HCT116 (cell line): Measurements from ENCODE around the gene GARIN5B.

Experiments used
- CBX3 ChIP-seq: IDR thresholded peaks from 2 replicates; pipeline ENCODE4 v1.6.1; 2012; ENCODE audit warnings: low read depth
- CEBPB ChIP-seq: IDR thresholded peaks from 2 replicates; pipeline ENCODE4 v1.6.1; 2012; ENCODE audit warnings: low read depth
- CTCF ChIP-seq, 3 experiments: fragments of 200-600 bp in 1 of 3; sonication (generic) in 1 of 3; IDR thresholded peaks in 2 of 3; conservative IDR thresholded peaks in 1 of 3; 2 replicates each; pipeline ENCODE4 v1.5.1; 2012 to 2017; ENCODE audit warnings: low read depth in 2 of 3, low read length in 2 of 3, antibody characterized with exemption in 1 of 3, borderline replicate concordance in 1 of 3, control low read depth in 1 of 3, mild to moderate bottlenecking in 1 of 3, mixed read lengths in 1 of 3, mixed run types in 1 of 3, moderate library complexity in 1 of 3; ENCODE audit not compliant: insufficient read depth in 1 of 3
- EZH2 ChIP-seq: fragments of 200-600 bp; sonication (generic); IDR thresholded peaks from 2 replicates; pipeline ENCODE4 v1.6.1; 2017; ENCODE audit warnings: antibody characterized with exemption, mixed run types
- EZH2phosphoT487 ChIP-seq: fragments of 200-600 bp; IDR thresholded peaks from 2 replicates; pipeline ENCODE4 v1.6.1; 2018; ENCODE audit warnings: antibody characterized with exemption, borderline replicate concordance
- FOSL1 ChIP-seq: IDR thresholded peaks from 2 replicates; pipeline ENCODE4 v1.6.1; 2012; ENCODE audit warnings: low read depth
- JUND ChIP-seq: IDR thresholded peaks from 2 replicates; pipeline ENCODE4 v1.6.1; 2012
- MAX ChIP-seq: IDR thresholded peaks from 2 replicates; pipeline ENCODE4 v1.6.1; 2012
- POLR2A ChIP-seq: IDR thresholded peaks from 2 replicates; pipeline ENCODE4 v1.7.0; 2011; ENCODE audit warnings: borderline replicate concordance; ENCODE audit not compliant: insufficient read depth, insufficient read length; ENCODE audit errors: extremely low read depth
- POLR2AphosphoS5 ChIP-seq: IDR thresholded peaks from 2 replicates; pipeline ENCODE4 v1.6.1; 2011; ENCODE audit warnings: mild to moderate bottlenecking, low read depth, low read length, moderate library complexity
- SIN3A ChIP-seq: IDR thresholded peaks from 2 replicates; pipeline ENCODE4 v1.6.1; 2012; ENCODE audit warnings: low read depth
- SP1 ChIP-seq: IDR thresholded peaks from 2 replicates; pipeline ENCODE4 v1.6.1; 2012; ENCODE audit warnings: low read depth
- TF ChIP-seq, protein P1 (sequence below): IDR thresholded peaks from 2 replicates; pipeline ENCODE4 v1.6.1; 2012
- TF ChIP-seq, protein P2 (sequence below): IDR thresholded peaks from 2 replicates; pipeline ENCODE4 v1.6.1; 2012; ENCODE audit warnings: low read depth

- no peak for TF ChIP-seq EZH2phosphoT487
- no peak for TF ChIP-seq CTCF (IDR thresholded peaks at IDR 0.05 in 2 of 3, conservative IDR thresholded peaks at IDR 0.05 in 1 of 3; ENCODE audit: borderline replicate concordance in 1 of 3, insufficient read depth in 1 of 3, low read depth in 2 of 3, low read length in 2 of 3)
- TF ChIP-seq EZH2: no peak
- no peak for TF ChIP-seq JUND
- TF ChIP-seq POLR2AphosphoS5: no peak
- no peak for TF ChIP-seq POLR2A
- no peak for TF ChIP-seq MAX
- no peak for TF ChIP-seq CBX3
- TF ChIP-seq, protein P1, sequence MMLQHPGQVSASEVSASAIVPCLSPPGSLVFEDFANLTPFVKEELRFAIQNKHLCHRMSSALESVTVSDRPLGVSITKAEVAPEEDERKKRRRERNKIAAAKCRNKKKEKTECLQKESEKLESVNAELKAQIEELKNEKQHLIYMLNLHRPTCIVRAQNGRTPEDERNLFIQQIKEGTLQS: no peak
- TF ChIP-seq, protein P2, sequence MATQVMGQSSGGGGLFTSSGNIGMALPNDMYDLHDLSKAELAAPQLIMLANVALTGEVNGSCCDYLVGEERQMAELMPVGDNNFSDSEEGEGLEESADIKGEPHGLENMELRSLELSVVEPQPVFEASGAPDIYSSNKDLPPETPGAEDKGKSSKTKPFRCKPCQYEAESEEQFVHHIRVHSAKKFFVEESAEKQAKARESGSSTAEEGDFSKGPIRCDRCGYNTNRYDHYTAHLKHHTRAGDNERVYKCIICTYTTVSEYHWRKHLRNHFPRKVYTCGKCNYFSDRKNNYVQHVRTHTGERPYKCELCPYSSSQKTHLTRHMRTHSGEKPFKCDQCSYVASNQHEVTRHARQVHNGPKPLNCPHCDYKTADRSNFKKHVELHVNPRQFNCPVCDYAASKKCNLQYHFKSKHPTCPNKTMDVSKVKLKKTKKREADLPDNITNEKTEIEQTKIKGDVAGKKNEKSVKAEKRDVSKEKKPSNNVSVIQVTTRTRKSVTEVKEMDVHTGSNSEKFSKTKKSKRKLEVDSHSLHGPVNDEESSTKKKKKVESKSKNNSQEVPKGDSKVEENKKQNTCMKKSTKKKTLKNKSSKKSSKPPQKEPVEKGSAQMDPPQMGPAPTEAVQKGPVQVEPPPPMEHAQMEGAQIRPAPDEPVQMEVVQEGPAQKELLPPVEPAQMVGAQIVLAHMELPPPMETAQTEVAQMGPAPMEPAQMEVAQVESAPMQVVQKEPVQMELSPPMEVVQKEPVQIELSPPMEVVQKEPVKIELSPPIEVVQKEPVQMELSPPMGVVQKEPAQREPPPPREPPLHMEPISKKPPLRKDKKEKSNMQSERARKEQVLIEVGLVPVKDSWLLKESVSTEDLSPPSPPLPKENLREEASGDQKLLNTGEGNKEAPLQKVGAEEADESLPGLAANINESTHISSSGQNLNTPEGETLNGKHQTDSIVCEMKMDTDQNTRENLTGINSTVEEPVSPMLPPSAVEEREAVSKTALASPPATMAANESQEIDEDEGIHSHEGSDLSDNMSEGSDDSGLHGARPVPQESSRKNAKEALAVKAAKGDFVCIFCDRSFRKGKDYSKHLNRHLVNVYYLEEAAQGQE: no peak
- TF ChIP-seq SP1: no peak
- TF ChIP-seq FOSL1: no peak
- no peak for TF ChIP-seq SIN3A
- no peak for TF ChIP-seq CEBPB
Observed at GRCh38 chr19:55362174-55362989, 678 bp downstream of the GARIN5B start.
